Adrenal gland (tissue), 12 donors: ENCODE measurements around the gene IGFN1. TPM values are rescaled to one million over a fixed set of nuclear protein-coding genes. Genes with fewer than 3 reads are reported as not detected.
A peak's percentile ranks its signal among the peaks of the same experiment; 100 is the strongest.
"Not testable (repeated sequence)": the region's sequence is repeated elsewhere in the genome, so short reads cannot be mapped to it uniquely, and the experiment has no call there.

Experiments used
- DNase-seq, 7 donors: peaks; one replicate each; pipeline ENCODE4 v3.0.0-alpha.2; 2019 to 2020
- H3K27ac ChIP-seq, 5 donors: fragments of 200-600 bp; sonication (generic) in 4 of 5; 1 replicate in 3 of 5; 2 replicates in 2 of 5; pipeline versions ENCODE4 v1.5.1 to v1.8.0; 2016 to 2020; ENCODE audit warnings: mild to moderate bottlenecking in 1 of 5
- H3K27me3 ChIP-seq: fragments of 200-600 bp; 2 replicates; pipeline ENCODE4 v1.8.0; 2021
- H3K36me3 ChIP-seq, 2 donors: fragments of 200-600 bp; replicated peaks in 1 of 2; 1 replicate in 1 of 2; 2 replicates in 1 of 2; pipeline versions ENCODE4 v1.5.1 to v1.8.0; 2018 to 2022
- H3K4me1 ChIP-seq, 2 donors: fragments of 200-600 bp; replicated peaks in 1 of 2; 1 replicate in 1 of 2; 2 replicates in 1 of 2; pipeline versions ENCODE4 v1.5.1 to v1.8.0; 2018 to 2021
- H3K4me3 ChIP-seq, 4 donors: fragments of 200-600 bp; sonication (generic) in 3 of 4; one replicate each; pipeline ENCODE4 v1.5.1; 2016 to 2018
- H3K9me3 ChIP-seq, 3 donors: fragments of 200-600 bp; sonication (generic) in 1 of 3; replicated peaks in 1 of 3; 1 replicate in 2 of 3; 2 replicates in 1 of 3; pipeline versions ENCODE4 v1.5.1 to v1.8.0; 2016 to 2021
- POLR2A ChIP-seq, 2 donors: fragments of 450-650 bp; IDR thresholded peaks; one replicate each; pipeline ENCODE4 v1.6.1; 2017; ENCODE audit warnings: antibody characterized with exemption in 2 of 2, mild to moderate bottlenecking in 2 of 2, moderate library complexity in 1 of 2
- WGBS, 4 donors: extraction: QIAGEN DNeasy Blood & Tissue Kit in 2 of 4; methylation state at CpG; one replicate each; pipeline versions ENCODE4 v1.1.5 to v1.1.7; 2013 to 2017; 5-methylcytosine and 5-hydroxymethylcytosine counted together
- intact Hi-C, 2 donors: fragments of 100-400 bp; cut with DNase I; formaldehyde crosslinking; loops; one replicate each; pipeline versions ENCODE4 v1.14.1 to v1.15.0; 2022 to 2023
- polyA plus RNA-seq, 3 donors: library from polyadenylated mRNA; stranded (reverse); fragments of 200-250 nt in 2 of 3; fragments of 350-450 nt in 1 of 3; fragmentation: Illumina TruSeq in 1 of 3; extraction: RNeasy Lipid Tissue Mini Kit (QIAGEN cat#74804) in 1 of 3; gene quantifications; one replicate each; pipeline ENCODE4 v1.2.3, GENCODE V29; 2013 to 2014
- total RNA-seq, 9 donors: library from RNA; depleted of rRNA in 4 of 9; stranded (reverse); fragments of >200 nt in 4 of 9; fragments of 120-200 nt in 1 of 9; fragmentation: NEBNext Ultra II Directional in 1 of 9; extraction: Animal tissue kit (Norgen Biotek cat#: 25700) in 1 of 9; gene quantifications; one replicate each; pipeline versions ENCODE4 v1.1.0 to v1.2.4, GENCODE V29; 2013 to 2023
- TF ChIP-seq, protein P1 (sequence below), 6 experiments: fragments of 450-650 bp in 4 of 6; fragments of 200-600 bp in 2 of 6; sonication (generic) in 1 of 6; IDR thresholded peaks; 1 replicate in 5 of 6; 2 replicates in 1 of 6; pipeline versions ENCODE4 v1.5.1 to v1.8.0; 2016 to 2021; ENCODE audit warnings: antibody characterized with exemption in 6 of 6, mild to moderate bottlenecking in 2 of 6, moderate library complexity in 1 of 6
- donor health status: healthy with polysubstance abuse.
- donor health status: Bipolar disorder and iron deficiency.
- donor health status: DM: yes; HTN: yes; CAD: no.
- donor health status: DM: no; HTN: no; CAD: no.
- donor health status: DM: no; HTN: no; CAD: no.
- donor health status: DM: yes; HTN: yes; CAD: no.

The IGFN1 gene
- total and polyA plus RNA-seq, 12 donors, result 0.09 to 3.0 (median 0.28) TPM; not detected in 3

DNA sequence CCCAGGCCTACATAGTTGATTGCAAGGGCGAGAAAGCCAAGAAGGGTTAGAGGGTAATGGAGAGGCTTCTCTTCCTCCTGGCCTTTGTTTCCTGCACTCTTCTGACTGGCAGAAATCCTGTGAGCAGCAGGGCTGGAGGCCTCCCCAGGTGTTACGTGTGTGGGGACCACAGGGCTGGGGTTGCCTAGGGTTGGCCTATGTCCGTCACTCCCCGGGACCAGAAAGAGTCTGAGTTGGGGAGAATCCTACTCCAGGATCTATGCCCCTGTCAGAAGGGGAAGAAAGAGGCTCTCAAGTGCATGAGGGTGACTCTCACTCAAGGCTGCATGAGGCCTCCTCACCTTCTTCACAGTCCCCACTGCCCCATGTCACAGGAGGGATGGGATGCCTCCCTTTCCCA lies 38.5 kb downstream of the IGFN1 start:
- H3K36me3 ChIP-seq, result no peaks in the 10 kb centered on the region
- H3K27me3 ChIP-seq, result no peaks in the 10 kb centered on the region
- H3K9me3 ChIP-seq, result no peaks in the 10 kb centered on the region
- no peak for DNase-seq
- intact Hi-C loops, result loop anchor here (10.0 kb wide), 2 partner anchors 144 to 254 kb away; no protein-coding TSS in a partner anchor
- no peak overlapping the region for H3K4me3 ChIP-seq
- no peak overlapping the region for H3K27ac ChIP-seq
- whole genome bisulfite sequencing, 4 donors, result 81 to 94% (median 88%) methylated on average over 4 of the region's 4 CpGs
- no peaks in the 10 kb centered on the region for H3K4me1 ChIP-seq
- no peak for TF ChIP-seq POLR2A (IDR thresholded peaks at IDR 0.05)
- TF ChIP-seq, protein P1, sequence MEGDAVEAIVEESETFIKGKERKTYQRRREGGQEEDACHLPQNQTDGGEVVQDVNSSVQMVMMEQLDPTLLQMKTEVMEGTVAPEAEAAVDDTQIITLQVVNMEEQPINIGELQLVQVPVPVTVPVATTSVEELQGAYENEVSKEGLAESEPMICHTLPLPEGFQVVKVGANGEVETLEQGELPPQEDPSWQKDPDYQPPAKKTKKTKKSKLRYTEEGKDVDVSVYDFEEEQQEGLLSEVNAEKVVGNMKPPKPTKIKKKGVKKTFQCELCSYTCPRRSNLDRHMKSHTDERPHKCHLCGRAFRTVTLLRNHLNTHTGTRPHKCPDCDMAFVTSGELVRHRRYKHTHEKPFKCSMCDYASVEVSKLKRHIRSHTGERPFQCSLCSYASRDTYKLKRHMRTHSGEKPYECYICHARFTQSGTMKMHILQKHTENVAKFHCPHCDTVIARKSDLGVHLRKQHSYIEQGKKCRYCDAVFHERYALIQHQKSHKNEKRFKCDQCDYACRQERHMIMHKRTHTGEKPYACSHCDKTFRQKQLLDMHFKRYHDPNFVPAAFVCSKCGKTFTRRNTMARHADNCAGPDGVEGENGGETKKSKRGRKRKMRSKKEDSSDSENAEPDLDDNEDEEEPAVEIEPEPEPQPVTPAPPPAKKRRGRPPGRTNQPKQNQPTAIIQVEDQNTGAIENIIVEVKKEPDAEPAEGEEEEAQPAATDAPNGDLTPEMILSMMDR (IDR thresholded peaks at IDR 0.05), result no peak

DNA sequence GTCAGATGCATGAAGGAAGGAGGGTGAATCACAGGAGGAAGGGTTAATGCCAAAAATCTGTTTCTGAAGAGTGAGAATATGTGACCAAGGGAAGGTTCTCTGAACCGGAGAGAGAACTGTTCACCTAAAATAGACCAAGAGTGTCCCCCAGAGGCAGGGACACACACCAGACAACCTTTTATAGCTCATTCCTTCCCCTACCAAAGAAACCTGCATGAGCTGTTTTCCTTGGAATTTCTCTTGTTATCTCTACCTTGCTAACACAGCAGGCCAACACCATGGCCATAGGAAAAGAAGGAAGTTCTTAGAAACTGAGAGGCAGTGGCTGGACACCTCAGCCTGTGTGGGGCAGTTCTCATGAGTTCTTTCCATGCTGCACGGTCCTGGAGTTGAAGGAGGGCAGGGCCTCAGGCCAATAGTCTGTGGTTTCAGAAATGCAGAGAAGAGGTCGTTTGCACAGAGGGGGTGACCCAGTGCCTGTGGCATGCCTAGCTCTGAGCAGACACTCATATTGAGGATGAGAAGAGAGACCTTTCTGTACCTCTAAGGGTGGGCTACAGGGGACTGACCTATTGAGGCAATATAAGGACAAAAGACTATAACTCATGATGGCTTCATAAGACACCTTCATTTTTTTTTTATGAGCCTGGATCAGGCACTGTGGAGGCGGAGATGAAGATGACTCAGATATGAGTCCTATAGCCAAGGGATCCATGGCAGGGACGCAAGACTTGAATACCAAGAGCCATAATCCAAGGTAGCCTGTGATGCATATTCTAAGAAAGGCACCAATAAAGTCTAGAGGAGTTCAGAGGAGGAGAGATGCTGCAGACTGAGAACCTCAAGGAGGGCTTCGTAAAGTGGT lies 39.4 kb downstream of the IGFN1 start:
- H3K9me3 ChIP-seq, result no peaks in the 10 kb centered on the region
- no peak overlapping the region for H3K27ac ChIP-seq
- intact Hi-C loops, result loop anchor here (10.0 kb wide), 2 partner anchors 145 to 255 kb away; no protein-coding TSS in a partner anchor
- no peaks in the 10 kb centered on the region for H3K27me3 ChIP-seq
- WGBS, 4 donors, result 75 to 85% (median 75%) methylated on average over 6 of the region's 6 CpGs
- H3K36me3 ChIP-seq, result no peaks in the 10 kb centered on the region
- TF ChIP-seq POLR2A (IDR thresholded peaks at IDR 0.05), result no peak
- TF ChIP-seq, protein P1 (IDR thresholded peaks at IDR 0.05), result no peak
- DNase-seq, result peak in 1 of 7 donors; percentile 24
- H3K4me1 ChIP-seq, result no peaks in the 10 kb centered on the region
- no peak overlapping the region for H3K4me3 ChIP-seq

DNA sequence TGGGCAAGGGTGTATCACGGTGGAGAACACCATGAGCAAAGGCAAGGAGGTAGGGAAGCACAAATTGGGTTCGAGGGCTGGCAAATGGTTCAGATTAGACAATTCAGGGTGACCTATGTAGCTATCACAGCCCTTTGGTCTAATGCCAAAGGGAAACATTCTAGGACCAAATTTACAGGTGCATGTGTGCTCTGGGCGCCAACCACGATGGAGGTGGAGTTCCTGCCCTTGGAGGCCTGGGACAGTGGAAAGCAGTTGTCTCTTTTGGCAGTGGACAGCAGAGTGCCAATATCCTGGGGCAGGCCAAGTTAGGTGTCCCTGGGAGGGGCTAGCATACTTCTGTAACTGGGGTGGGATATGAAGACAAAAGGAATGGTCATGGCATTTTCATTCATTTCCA lies 40.1 kb downstream of the IGFN1 start:
- no peaks in the 10 kb centered on the region for H3K9me3 ChIP-seq
- H3K4me3 ChIP-seq, result no peak overlapping the region
- 73 to 84% (median 81%) methylated on average over 4 of the region's 4 CpGs for WGBS, 4 donors
- H3K27ac ChIP-seq, result no peak overlapping the region
- no peaks in the 10 kb centered on the region for H3K27me3 ChIP-seq
- H3K36me3 ChIP-seq, result no peaks in the 10 kb centered on the region
- DNase-seq, result no peak
- intact Hi-C loops, result no loop called here
- no peak for TF ChIP-seq POLR2A (IDR thresholded peaks at IDR 0.05)
- TF ChIP-seq, protein P1 (IDR thresholded peaks at IDR 0.05), result no peak
- no peaks in the 10 kb centered on the region for H3K4me1 ChIP-seq

DNA sequence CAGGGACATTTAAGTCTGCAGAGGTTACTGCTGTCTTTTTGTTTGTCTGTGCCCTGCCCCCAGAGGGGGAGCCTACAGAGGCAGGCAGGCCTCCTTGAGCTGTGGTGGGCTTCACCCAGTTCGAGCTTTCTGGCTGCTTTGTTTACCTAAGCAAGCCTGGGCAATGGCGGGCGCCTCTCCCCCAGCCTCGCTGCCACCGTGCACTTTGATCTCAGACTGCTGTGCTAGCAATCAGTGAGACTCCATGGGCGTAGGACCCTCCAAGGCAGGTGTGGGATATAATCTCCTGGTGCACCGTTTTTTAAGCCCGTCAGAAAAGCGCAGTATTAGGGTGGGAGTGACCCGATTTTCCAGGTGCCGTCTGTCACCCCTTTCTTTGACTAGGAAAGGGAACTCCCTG lies 49.0 kb downstream of the IGFN1 start:
- intact Hi-C loops, H3K9me3 ChIP-seq, H3K4me1 ChIP-seq, H3K27ac ChIP-seq, DNase-seq, H3K36me3 ChIP-seq, H3K4me3 ChIP-seq: not testable (repeated sequence)
- H3K27me3 ChIP-seq, result peaks cover 20% of the 10 kb centered on the region
- 67 to 77% (median 75%) methylated on average over 6 to 11 of the region's 11 CpGs; no CpG with 5 or more reads in 1 of the 4 donors for WGBS, 4 donors
